Activated T-cell treated with anti-CD3 and anti-CD28 coated beads, Interleukin-2, amount 50 U/mL, for 48 hours (primary cell): ENCODE data around the gene NCSTN.
A peak's percentile ranks its signal among the peaks of the same experiment; 100 is the strongest.

Experiments used
- DNase-seq, 2 experiments: peaks; one replicate each; pipeline ENCODE4 v3.0.0-alpha.2; 2020

Gene NCSTN

GRCh38 chr1:160342953-160343869, at the start of gene NCSTN, which contains the start of gene COPA:
NCSTN (plus strand) TSS chr1:160343383; CDS start chr1:160343397, 14 bp downstream.
COPA (minus strand) TSS chr1:160343250; CDS start chr1:160343170, 80 bp downstream.
- DNase-seq = peak; percentile 92 to 93

- DNase-seq = no peak
These were observed 47.1 kb upstream of the NCSTN start for GRCh38 chr1:160296036-160296435.

DNA sequence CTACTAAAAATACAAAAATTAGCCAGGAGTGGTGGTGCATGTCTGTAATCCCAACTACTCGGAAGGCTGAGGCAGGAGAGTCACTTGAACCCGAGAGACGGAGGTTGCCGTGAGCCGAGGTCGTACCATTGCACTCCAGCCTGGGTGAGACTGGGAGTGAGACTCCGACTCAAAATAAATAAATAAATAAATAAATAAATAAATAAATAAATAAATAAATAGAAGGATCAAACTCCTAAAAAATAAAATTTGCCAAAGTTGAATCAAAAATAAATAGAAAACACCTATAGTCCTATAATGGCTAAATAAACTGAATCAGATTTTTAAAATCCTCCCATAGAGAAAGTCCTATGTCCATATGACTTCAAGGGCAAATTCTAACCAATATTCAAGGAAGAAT, 43.0 kb upstream of the NCSTN start:
- no peak for DNase-seq

DNA sequence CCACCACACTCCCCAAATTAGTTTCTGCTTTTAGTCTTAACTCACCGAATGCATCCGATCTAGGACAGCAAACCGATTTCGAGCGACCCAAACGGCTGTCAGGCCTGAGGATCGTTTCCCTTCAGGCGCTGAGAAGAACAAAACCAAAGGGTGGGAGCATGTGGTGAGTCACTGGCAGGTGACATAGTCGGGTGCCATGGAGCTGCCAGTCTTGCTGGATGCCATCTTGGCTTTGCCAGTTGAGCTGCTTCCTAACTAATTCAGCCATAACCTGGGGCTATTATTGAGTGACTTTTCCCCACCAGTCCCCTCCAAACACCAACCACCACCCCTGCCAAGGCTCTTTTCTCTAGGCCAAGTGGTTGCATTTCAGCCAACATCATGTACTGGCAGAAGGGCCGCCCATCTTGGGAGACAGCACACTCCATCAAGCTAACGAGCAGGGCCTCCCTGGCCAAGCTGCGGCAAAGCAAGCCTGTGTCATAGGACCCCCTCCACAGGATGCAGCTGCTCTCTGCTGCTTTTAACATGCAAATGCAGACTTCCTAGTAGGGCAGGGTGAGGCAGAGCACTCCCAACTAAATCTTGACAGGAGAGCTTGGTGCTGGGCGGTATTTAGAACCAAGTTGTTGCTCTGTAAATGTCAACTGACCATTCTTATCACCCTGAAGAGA, 35.9 kb upstream of the NCSTN start:
- no peak for DNase-seq

- no peak for DNase-seq
These were observed 34.6 kb upstream of the NCSTN start for GRCh38 chr1:160308451-160309184.

DNA sequence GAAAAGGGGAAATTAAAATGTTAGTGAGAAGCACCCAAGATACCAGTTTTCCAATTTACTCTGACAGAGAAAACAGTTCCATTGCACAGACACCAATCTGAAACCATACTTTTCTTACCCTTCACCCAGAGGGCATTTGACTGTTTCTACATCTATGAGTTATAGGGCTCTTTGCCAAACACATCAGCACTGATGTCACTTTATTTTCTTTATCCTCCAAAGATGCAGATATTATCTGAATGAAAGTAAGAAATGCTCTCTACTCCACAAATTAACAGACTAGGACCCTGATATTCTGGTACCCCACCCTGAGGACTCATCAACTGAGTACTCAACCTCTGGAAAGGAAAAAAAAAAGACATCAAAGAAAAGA, 34.0 kb upstream of the NCSTN start:
- DNase-seq = no peak

GRCh38 chr1:160309571-160309970, 33.6 kb upstream of the NCSTN start:
- no peak for DNase-seq

DNA sequence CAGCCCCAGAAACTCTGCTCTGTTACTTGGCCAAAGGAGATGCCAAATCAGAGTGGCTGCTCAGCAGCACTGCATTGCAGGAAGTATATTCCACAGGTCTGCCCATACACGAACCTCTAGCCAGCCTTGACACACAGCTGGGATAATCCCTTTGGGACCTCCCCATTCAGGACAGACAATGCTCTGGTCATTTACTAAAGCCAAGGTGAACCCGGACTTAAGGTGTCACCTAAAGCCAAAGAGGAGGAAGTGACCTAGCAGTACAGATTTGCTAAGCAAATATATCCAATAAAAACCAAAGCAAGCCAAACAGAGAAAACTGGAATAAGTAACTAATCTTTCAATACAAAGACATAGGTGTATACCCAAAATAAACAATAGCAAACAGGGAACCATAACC, 27.8 kb upstream of the NCSTN start:
- DNase-seq = no peak

- no peak for DNase-seq
These were observed 20.4 kb upstream of the NCSTN start for GRCh38 chr1:160322831-160323230.

DNA sequence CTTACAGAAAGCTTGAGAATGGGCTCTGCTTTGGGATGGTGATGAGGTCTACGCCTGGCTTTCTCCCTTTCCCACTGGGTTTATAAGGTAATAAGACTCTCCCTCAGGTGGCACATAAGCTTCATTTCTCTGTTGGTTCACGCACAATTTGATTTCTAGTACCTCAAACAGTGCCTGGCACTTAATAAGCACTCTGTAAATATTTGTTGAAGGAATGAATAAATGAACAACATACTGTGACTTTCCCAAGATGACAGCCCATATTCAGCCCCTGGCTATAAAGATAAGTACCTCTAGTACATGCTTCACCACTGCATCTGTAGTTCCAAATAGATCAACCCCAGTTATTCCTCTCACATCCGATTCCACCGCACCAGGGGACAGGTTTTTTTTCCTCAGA, 17.9 kb upstream of the NCSTN start:
- DNase-seq = no peak

- DNase-seq = no peak
These were observed 16.8 kb upstream of the NCSTN start for GRCh38 chr1:160326418-160326817.

GRCh38 chr1:160328184-160328583, 15.0 kb upstream of the NCSTN start:
- no peak for DNase-seq

- no peak for DNase-seq
These were observed 13.1 kb upstream of the NCSTN start for GRCh38 chr1:160330119-160330518.

GRCh38 chr1:160332516-160332915, 10.7 kb upstream of the NCSTN start:
- DNase-seq = no peak

DNA sequence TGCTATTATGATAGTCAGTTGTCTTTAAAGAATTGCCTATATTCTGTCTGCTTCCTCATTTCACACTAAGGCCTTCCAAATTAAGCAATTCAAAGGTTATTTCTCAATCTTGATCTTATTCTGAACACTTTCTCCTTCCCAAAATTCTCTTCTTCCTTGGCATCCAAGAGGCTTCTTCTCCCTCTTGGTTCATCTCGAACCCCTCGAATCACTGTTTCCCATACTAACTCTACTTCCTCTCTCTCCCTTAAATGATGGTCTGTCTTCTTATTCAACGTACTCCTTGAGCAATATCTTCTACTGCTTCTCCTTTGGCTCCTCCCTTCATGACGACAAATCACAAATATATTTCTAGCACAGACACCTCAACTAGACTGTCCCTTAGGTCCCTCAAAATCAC, 4.6 kb upstream of the NCSTN start:
- DNase-seq = no peak

GRCh38 chr1:160340146-160340545, 3.0 kb upstream of the NCSTN start:
- no peak for DNase-seq

- no peak for DNase-seq
These were observed 2.3 kb upstream of the NCSTN start for GRCh38 chr1:160340866-160341265.

DNA sequence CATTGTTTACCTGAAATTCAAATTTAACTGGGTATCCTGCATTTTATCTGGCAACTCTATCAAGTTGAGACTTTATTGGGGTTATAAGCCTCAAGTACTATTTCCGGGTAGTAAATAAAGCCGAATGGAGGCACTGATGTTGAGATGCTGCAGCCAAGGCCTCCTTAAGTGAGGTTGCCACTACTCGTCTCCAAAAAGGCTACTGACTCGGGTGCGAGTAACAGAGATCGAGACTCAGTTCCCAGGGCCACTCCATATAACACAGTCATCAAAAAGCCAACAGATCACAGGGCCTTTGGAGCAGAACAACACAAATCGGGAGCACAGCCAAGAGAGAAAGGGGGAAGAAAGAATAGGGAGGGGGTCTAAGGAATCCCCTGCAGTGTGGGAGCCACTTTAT, 657 bp upstream of the NCSTN start:
- peak in 1 of 2 experiments; percentile 39 for DNase-seq

- DNase-seq = no peak
These were observed 1.1 kb downstream of the NCSTN start for GRCh38 chr1:160344241-160344640.

DNA sequence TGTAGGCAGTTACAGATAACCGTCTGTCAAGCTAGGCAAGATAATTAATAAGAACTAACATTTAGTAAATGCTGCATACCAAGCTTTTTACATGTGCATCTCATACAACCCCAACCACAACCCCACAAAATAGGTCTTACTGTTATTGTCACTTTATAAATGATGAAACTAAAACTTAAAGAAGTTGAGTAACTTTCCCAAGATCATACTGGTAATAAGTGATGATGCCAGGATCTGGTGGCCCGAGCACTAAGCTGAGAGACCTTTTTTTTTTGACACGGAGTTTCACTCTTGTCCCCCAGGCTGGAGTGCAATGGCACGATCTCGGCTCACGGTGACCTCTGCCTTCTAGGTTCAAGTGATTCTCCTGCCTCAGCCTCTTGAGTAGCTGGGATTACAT, 1.8 kb downstream of the NCSTN start:
- no peak for DNase-seq

- DNase-seq = no peak
These were observed 3.3 kb downstream of the NCSTN start for GRCh38 chr1:160346463-160346862.

GRCh38 chr1:160346958-160347357, 3.8 kb downstream of the NCSTN start:
- no peak for DNase-seq

DNA sequence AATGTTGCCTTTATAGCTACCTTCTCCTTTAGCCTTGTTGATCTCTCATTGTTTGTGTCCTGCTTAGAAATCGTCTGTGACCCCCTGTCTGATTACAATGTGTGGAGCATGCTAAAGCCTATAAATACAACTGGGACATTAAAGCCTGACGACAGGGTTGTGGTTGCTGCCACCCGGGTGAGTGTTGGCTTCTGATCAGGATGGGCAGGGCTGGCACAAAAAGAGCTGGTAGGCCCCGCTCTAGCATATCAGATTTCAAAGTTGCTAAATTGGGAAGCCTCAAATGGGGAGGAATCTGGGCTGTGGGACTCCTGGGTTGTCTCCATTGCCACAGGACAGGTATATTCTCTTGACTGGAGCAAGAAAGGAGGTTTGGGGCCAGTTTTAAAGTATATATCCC, 8.4 kb downstream of the NCSTN start:
- no peak for DNase-seq

GRCh38 chr1:160352555-160352954, 9.4 kb downstream of the NCSTN start:
- DNase-seq = no peak
